GM12878 (cell line): Measurements from ENCODE around the gene PSMD3. TPM values are rescaled to one million over a fixed set of nuclear protein-coding genes. Genes with fewer than 3 reads are reported as not detected.

ENCODE experiments used
- ATAC-seq: fragments of 200-7000 bp; cut with Tn5 transposase; 3 replicates; pipeline ENCODE4 v1.9.1; 2020; ENCODE audit warnings: mild to moderate bottlenecking, moderate library complexity
- BruUV-seq: library from RNA; stranded (reverse); fragments of 400-500 nt; replicated peaks from 2 replicates; lab custom pipeline; 2021; lab: Mats Ljungman, UMichigan
- CTCF ChIA-PET: fragments of 300-600 bp; sonication (Branson Sonifier 250); formaldehyde crosslinking; extraction: SDS; loops from one replicate; lab custom pipeline; 2021; ENCODE audit warnings: inconsistent platforms; lab: Yijun Ruan, JAX
- POLR2A ChIA-PET: fragments of 350-600 bp; formaldehyde crosslinking; extraction: SDS; loops from one replicate; lab custom pipeline; 2021; ENCODE audit warnings: inconsistent platforms; lab: Charles Lee
- RAD21 ChIA-PET: fragments of 300-600 bp; sonication (Branson Sonifier 250); formaldehyde crosslinking; loops from one replicate; lab custom pipeline; 2023; ENCODE audit warnings: antibody characterized with exemption; ENCODE audit not compliant: unreplicated experiment; lab: Charles Lee
- SMC1A ChIA-PET: fragments of 300-600 bp; sonication (Branson Sonifier 250); formaldehyde crosslinking; loops from one replicate; lab custom pipeline; 2023; ENCODE audit not compliant: unreplicated experiment, uncharacterized antibody; lab: Charles Lee
- DNase-seq: peaks from one replicate; pipeline ENCODE4 v3.0.0-alpha.2; 2011; ENCODE audit warnings: low read depth, low spot score
- FAIRE-seq: peaks from 3 replicates; lab custom pipeline; 2011; peaks lifted over from hg19 to GRCh38; lab: Jason Lieb, UNC
- H2AFZ ChIP-seq: 2 replicates; pipeline ENCODE4 v1.6.0; 2011; ENCODE audit warnings: low read depth, low read length, control low read depth; ENCODE audit not compliant: control insufficient read depth
- H3K27ac ChIP-seq: 2 replicates; pipeline ENCODE4 v1.5.1; 2011; ENCODE audit warnings: control low read depth; ENCODE audit not compliant: control insufficient read depth, insufficient read depth
- H3K27me3 ChIP-seq, 2 experiments: replicated peaks in 1 of 2; 2 replicates each; pipeline versions ENCODE4 v1.6.0 to v1.6.1; 2011; ENCODE audit warnings: low read length in 1 of 2; ENCODE audit not compliant: control insufficient read depth in 2 of 2, insufficient read depth in 2 of 2
- H3K36me3 ChIP-seq, 2 experiments: 2 replicates each; pipeline ENCODE4 v1.5.1; 2011; ENCODE audit warnings: low read length in 1 of 2; ENCODE audit not compliant: control insufficient read depth in 2 of 2, insufficient read depth in 2 of 2
- H3K4me1 ChIP-seq: 2 replicates; pipeline ENCODE4 v1.6.1; 2011; ENCODE audit warnings: mild to moderate bottlenecking, low read length, moderate library complexity, mixed read lengths; ENCODE audit not compliant: control insufficient read depth, insufficient read depth
- H3K4me2 ChIP-seq: 2 replicates; pipeline ENCODE4 v1.6.0; 2011; ENCODE audit warnings: control low read depth; ENCODE audit not compliant: control insufficient read depth, insufficient read depth
- H3K4me3 ChIP-seq: fragments of 200-600 bp; sonication (generic); 2 replicates; pipeline ENCODE4 v1.5.1; 2016
- H3K79me2 ChIP-seq: 2 replicates; pipeline ENCODE4 v1.6.0; 2011; ENCODE audit warnings: low read length; ENCODE audit not compliant: control insufficient read depth, insufficient read depth
- H3K9ac ChIP-seq: 2 replicates; pipeline ENCODE4 v1.8.0; 2011; ENCODE audit warnings: low read length, control low read depth, mixed read lengths; ENCODE audit not compliant: control insufficient read depth, insufficient read depth
- H3K9me3 ChIP-seq: replicated peaks from 3 replicates; pipeline ENCODE4 v1.5.1; 2011; ENCODE audit warnings: mild to moderate bottlenecking, low read length; ENCODE audit not compliant: control insufficient read depth, insufficient read depth
- H4K20me1 ChIP-seq: 2 replicates; pipeline ENCODE4 v1.6.0; 2011; ENCODE audit not compliant: control insufficient read depth, insufficient read depth
- CHD4 ChIP-seq: fragments of 200-600 bp; sonication (generic); IDR thresholded peaks from 2 replicates; pipeline ENCODE4 v1.6.1; 2016; ENCODE audit warnings: mild to moderate bottlenecking
- CREM ChIP-seq: IDR thresholded peaks from 2 replicates; pipeline ENCODE4 v1.6.1; 2014; ENCODE audit warnings: antibody characterized with exemption, low read depth
- MLLT1 ChIP-seq: fragments of 450-650 bp; IDR thresholded peaks from 2 replicates; pipeline ENCODE4 v1.6.1; 2016; ENCODE audit warnings: mild to moderate bottlenecking
- POLR2A ChIP-seq: IDR thresholded peaks from 2 replicates; pipeline ENCODE4 v1.6.1; 2011; ENCODE audit warnings: low read depth, mild to moderate bottlenecking, low read length
- WGBS: methylation state at CpG from one replicate; pipeline ENCODE4 v1.1.6; 2016; ENCODE audit warnings: low lambda C conversion rate; ENCODE audit not compliant: insufficient replicate concordance, insufficient coverage; ENCODE audit errors: missing lambda C conversion rate; 5-methylcytosine and 5-hydroxymethylcytosine counted together
- in situ Hi-C: fragments of 300-500 bp; cut with MboI; formaldehyde crosslinking; loops from 9 replicates; pipeline ENCODE4 v1.14.3; 2018; ENCODE audit warnings: mixed read lengths
- intact Hi-C: fragments of 100-400 bp; cut with micrococcal nuclease; formaldehyde crosslinking; loops from one replicate; pipeline ENCODE4 v1.14.2; 2022; ENCODE audit not compliant: unreplicated experiment
- microRNA-seq: library from miRNA; unstranded; fragments of <30 nt; microRNA quantifications from one replicate; pipeline ENCODE4, GENCODE V29; 2018
- polyA plus RNA-seq, 11 experiments: library from polyadenylated mRNA; depleted of rRNA in 4 of 11; unstranded in 6 of 11; stranded (reverse) in 5 of 11; fragments of >200 nt; fragmentation: Nextera tagmentation in 4 of 11; fragmentation: Illumina TruSeq in 1 of 11; extraction: Ambion mirVana in 4 of 11; extraction: Trizol in 1 of 11; gene quantifications; 1 replicate in 1 of 11; 2 replicates in 10 of 11; pipeline versions ENCODE4 v1.2.1 to v1.2.3, GENCODE V29; 2011 to 2016; ENCODE audit warnings: inconsistent platforms in 2 of 11, missing spikeins in 2 of 11, low read depth in 1 of 11
- small RNA-seq: library from RNA; depleted of rRNA; stranded (forward); fragments of <200 nt; gene quantifications from one replicate; pipeline ENCODE3, GENCODE V24; 2014
- total RNA-seq, 4 experiments: library from RNA; depleted of rRNA in 3 of 4; stranded (reverse); fragments of >200 nt in 3 of 4; fragmentation: Illumina TruSeq in 1 of 4; extraction: Trizol in 1 of 4; gene quantifications; 2 replicates each; pipeline versions ENCODE4 v1.2.1 to v1.2.3, GENCODE V29; 2013 to 2021

The PSMD3 gene
- total and polyA plus RNA-seq, 10 of the 15 experiments (the other 5 are each of a cell fraction or from before 2014, with no cell fraction given) = 2.2 to 192 (median 129) TPM

- POLR2A ChIA-PET = interaction anchor here (1.0 kb wide), 1 partner anchor 13 kb away, joined by 3 read pairs; the partner anchor contains the start of gene MED24
- no peak overlapping the region for H3K4me3 ChIP-seq
- no peaks in the 10 kb centered on the region for H4K20me1 ChIP-seq
- no peak for ATAC-seq
- WGBS = 97% methylated on average over 2 of the region's 2 CpGs
- no peaks in the 10 kb centered on the region for H3K27me3 ChIP-seq
- CTCF ChIA-PET = interaction anchor here (0.9 to 2.6 kb wide), 6 partner anchors 13 to 128 kb away, joined by 3 to 9 read pairs (median 3); no protein-coding TSS in a partner anchor
- no peaks in the 10 kb centered on the region for H3K79me2 ChIP-seq
- no peak overlapping the region for H2AFZ ChIP-seq
- DNase-seq = no peak
- peaks cover 0 to 2% of the 10 kb centered on the region in 2 experiments; a peak in 1 of 4 replicates for H3K36me3 ChIP-seq
- H3K4me1 ChIP-seq = no peaks in the 10 kb centered on the region
- no peak overlapping the region for H3K27ac ChIP-seq
- no peak for FAIRE-seq
- SMC1A ChIA-PET = interaction anchor here (0.7 to 2.9 kb wide), 2 partner anchors 45 to 174 kb away, joined by 4 to 7 read pairs; no protein-coding TSS in a partner anchor
- TF ChIP-seq CREM = no peak
- TF ChIP-seq CHD4 = no peak
- no peak for TF ChIP-seq MLLT1
- TF ChIP-seq POLR2A = no peak
- intact Hi-C loops = no loop called here
- no TSS peak for BruUV-seq
- in situ Hi-C loops = no loop called here
- no peak overlapping the region for H3K9ac ChIP-seq
- no peak overlapping the region for H3K4me2 ChIP-seq
- RAD21 ChIA-PET = no interaction called here
- no peaks in the 10 kb centered on the region for H3K9me3 ChIP-seq
These were observed 60.6 kb downstream of the PSMD3 start for GRCh38 chr17:40041196-40041595.

Small RNAs within 50 kb of the gene (microRNA-seq; reads per million reads assigned to microRNA genes)
- gene MIR6884 = 0.75 reads per million

Small RNAs within 50 kb of the gene (small RNA-seq; reads per million reads assigned to genes)
- gene SNORD124 = 876 reads per million, percentile 100 among the genes with 10 or more reads in this experiment

Other genes starting within 250 kb of the PSMD3 start
Only the 7 nearest of the 15 such genes appear.
- gene GSDMB, start 62.2 kb upstream of the PSMD3 start, total RNA-seq (2014; rRNA removed) = 3.2 and 3.6 TPM in 2 replicates
- gene GSDMB, start 62.2 kb upstream of the PSMD3 start, total RNA-seq (2014; rRNA removed; fragmentation: Illumina TruSeq; extraction: Trizol) = 6.0 and 6.7 TPM in 2 replicates
- 5.7 and 6.3 TPM in 2 replicates for gene GSDMB, start 62.2 kb upstream of the PSMD3 start, total RNA-seq (2021)
- 13.0 and 13.1 TPM in 2 replicates for gene GSDMB, start 62.2 kb upstream of the PSMD3 start, polyA plus RNA-seq (2011; rRNA removed)
- gene GSDMB, start 62.2 kb upstream of the PSMD3 start, polyA plus RNA-seq (2014; fragmentation: Illumina TruSeq; extraction: Trizol) = 7.2 and 11.7 TPM in 2 replicates
- 1 to 10 TPM in 1 of 2 experiments, under 1 TPM in 1; 0.84 to 2.2 TPM for gene GSDMB, start 62.2 kb upstream of the PSMD3 start, polyA plus RNA-seq (2014; fragmentation: Nextera tagmentation; extraction: Ambion mirVana)
- 7.3 and 7.4 TPM in 2 replicates for gene GSDMB, start 62.2 kb upstream of the PSMD3 start, polyA plus RNA-seq (2014; rRNA removed)
- gene GSDMB, start 62.2 kb upstream of the PSMD3 start, polyA plus RNA-seq (2016; fragmentation: Nextera tagmentation; extraction: Ambion mirVana) = 1 to 10 TPM; 1.9 to 2.3 TPM
- 51.5 and 53.3 TPM in 2 replicates for gene ORMDL3, start 53.2 kb upstream of the PSMD3 start, total RNA-seq (2014; rRNA removed)
- 48.5 and 58.0 TPM in 2 replicates for gene ORMDL3, start 53.2 kb upstream of the PSMD3 start, total RNA-seq (2014; rRNA removed; fragmentation: Illumina TruSeq; extraction: Trizol)
- 49.4 and 56.0 TPM in 2 replicates for gene ORMDL3, start 53.2 kb upstream of the PSMD3 start, total RNA-seq (2021)
- 62.0 and 98.1 TPM in 2 replicates for gene ORMDL3, start 53.2 kb upstream of the PSMD3 start, polyA plus RNA-seq (2011; rRNA removed)
- 45.5 and 51.3 TPM in 2 replicates for gene ORMDL3, start 53.2 kb upstream of the PSMD3 start, polyA plus RNA-seq (2014; fragmentation: Illumina TruSeq; extraction: Trizol)
- gene ORMDL3, start 53.2 kb upstream of the PSMD3 start, polyA plus RNA-seq (2014; fragmentation: Nextera tagmentation; extraction: Ambion mirVana) = 10 to 100 TPM in 1 of 2 experiments, 1 to 10 TPM in 1; 8.8 to 21.1 TPM
- gene ORMDL3, start 53.2 kb upstream of the PSMD3 start, polyA plus RNA-seq (2014; rRNA removed) = 50.3 and 53.0 TPM in 2 replicates
- 10 to 100 TPM in 1 of 2 experiments, 1 to 10 TPM in 1; 9.6 to 12.5 TPM for gene ORMDL3, start 53.2 kb upstream of the PSMD3 start, polyA plus RNA-seq (2016; fragmentation: Nextera tagmentation; extraction: Ambion mirVana)
- not detected in 2 replicates for gene LRRC3C, start 53.1 kb upstream of the PSMD3 start, total RNA-seq (2014; rRNA removed)
- not detected in 2 replicates for gene LRRC3C, start 53.1 kb upstream of the PSMD3 start, total RNA-seq (2014; rRNA removed; fragmentation: Illumina TruSeq; extraction: Trizol)
- not detected in 2 replicates for gene LRRC3C, start 53.1 kb upstream of the PSMD3 start, total RNA-seq (2021)
- not detected in 2 replicates for gene LRRC3C, start 53.1 kb upstream of the PSMD3 start, polyA plus RNA-seq (2011; rRNA removed)
- gene LRRC3C, start 53.1 kb upstream of the PSMD3 start, polyA plus RNA-seq (2014; fragmentation: Illumina TruSeq; extraction: Trizol) = not detected in 2 replicates
- gene LRRC3C, start 53.1 kb upstream of the PSMD3 start, polyA plus RNA-seq (2014; fragmentation: Nextera tagmentation; extraction: Ambion mirVana) = not detected
- gene LRRC3C, start 53.1 kb upstream of the PSMD3 start, polyA plus RNA-seq (2014; rRNA removed) = 0.13 TPM in 1 of 2 replicates, not detected in the other
- not detected for gene LRRC3C, start 53.1 kb upstream of the PSMD3 start, polyA plus RNA-seq (2016; fragmentation: Nextera tagmentation; extraction: Ambion mirVana)
- gene GSDMA, start 17.8 kb upstream of the PSMD3 start, total RNA-seq (2014; rRNA removed) = not detected in 2 replicates
- gene GSDMA, start 17.8 kb upstream of the PSMD3 start, total RNA-seq (2014; rRNA removed; fragmentation: Illumina TruSeq; extraction: Trizol) = not detected in 2 replicates
- not detected in 2 replicates for gene GSDMA, start 17.8 kb upstream of the PSMD3 start, total RNA-seq (2021)
- 0.11 and 0.33 TPM in 2 replicates for gene GSDMA, start 17.8 kb upstream of the PSMD3 start, polyA plus RNA-seq (2011; rRNA removed)
- not detected in 2 replicates for gene GSDMA, start 17.8 kb upstream of the PSMD3 start, polyA plus RNA-seq (2014; fragmentation: Illumina TruSeq; extraction: Trizol)
- gene GSDMA, start 17.8 kb upstream of the PSMD3 start, polyA plus RNA-seq (2014; fragmentation: Nextera tagmentation; extraction: Ambion mirVana) = under 1 TPM in 1 of 2 experiments, not detected in 1; 0.04 TPM
- gene GSDMA, start 17.8 kb upstream of the PSMD3 start, polyA plus RNA-seq (2014; rRNA removed) = not detected in 2 replicates
- gene GSDMA, start 17.8 kb upstream of the PSMD3 start, polyA plus RNA-seq (2016; fragmentation: Nextera tagmentation; extraction: Ambion mirVana) = not detected
- gene CSF3, start 34.6 kb downstream of the PSMD3 start, total RNA-seq (2014; rRNA removed) = 0.16 TPM in 1 of 2 replicates, not detected in the other
- gene CSF3, start 34.6 kb downstream of the PSMD3 start, total RNA-seq (2014; rRNA removed; fragmentation: Illumina TruSeq; extraction: Trizol) = 0.09 TPM in 1 of 2 replicates, not detected in the other
- 0.28 TPM in 1 of 2 replicates, not detected in the other for gene CSF3, start 34.6 kb downstream of the PSMD3 start, total RNA-seq (2021)
- gene CSF3, start 34.6 kb downstream of the PSMD3 start, polyA plus RNA-seq (2011; rRNA removed) = not detected in 2 replicates
- gene CSF3, start 34.6 kb downstream of the PSMD3 start, polyA plus RNA-seq (2014; fragmentation: Illumina TruSeq; extraction: Trizol) = 0.10 TPM in 1 of 2 replicates, not detected in the other
- gene CSF3, start 34.6 kb downstream of the PSMD3 start, polyA plus RNA-seq (2014; fragmentation: Nextera tagmentation; extraction: Ambion mirVana) = under 1 TPM in 1 of 2 experiments, not detected in 1; 0.09 TPM
- 0.23 and 0.36 TPM in 2 replicates for gene CSF3, start 34.6 kb downstream of the PSMD3 start, polyA plus RNA-seq (2014; rRNA removed)
- under 1 TPM in 1 of 2 experiments, not detected in 1; 0.12 TPM for gene CSF3, start 34.6 kb downstream of the PSMD3 start, polyA plus RNA-seq (2016; fragmentation: Nextera tagmentation; extraction: Ambion mirVana)
- gene MED24, start 73.6 kb downstream of the PSMD3 start, total RNA-seq (2014; rRNA removed) = 33.5 and 40.6 TPM in 2 replicates
- 32.8 and 35.3 TPM in 2 replicates for gene MED24, start 73.6 kb downstream of the PSMD3 start, total RNA-seq (2014; rRNA removed; fragmentation: Illumina TruSeq; extraction: Trizol)
- 74.1 and 84.7 TPM in 2 replicates for gene MED24, start 73.6 kb downstream of the PSMD3 start, total RNA-seq (2021)
- gene MED24, start 73.6 kb downstream of the PSMD3 start, polyA plus RNA-seq (2011; rRNA removed) = 31.1 and 74.8 TPM in 2 replicates
- 77.0 and 85.1 TPM in 2 replicates for gene MED24, start 73.6 kb downstream of the PSMD3 start, polyA plus RNA-seq (2014; fragmentation: Illumina TruSeq; extraction: Trizol)
- gene MED24, start 73.6 kb downstream of the PSMD3 start, polyA plus RNA-seq (2014; fragmentation: Nextera tagmentation; extraction: Ambion mirVana) = 10 to 100 TPM in 1 of 2 experiments, 1 to 10 TPM in 1; 5.4 to 10.3 TPM
- gene MED24, start 73.6 kb downstream of the PSMD3 start, polyA plus RNA-seq (2014; rRNA removed) = 58.6 and 75.5 TPM in 2 replicates
- 10 to 100 TPM; 89.9 to 97.4 TPM for gene MED24, start 73.6 kb downstream of the PSMD3 start, polyA plus RNA-seq (2016; fragmentation: Nextera tagmentation; extraction: Ambion mirVana)
- gene THRA, start 82.2 kb downstream of the PSMD3 start, total RNA-seq (2014; rRNA removed) = 0.65 and 0.68 TPM in 2 replicates
- 0.63 and 0.64 TPM in 2 replicates for gene THRA, start 82.2 kb downstream of the PSMD3 start, total RNA-seq (2014; rRNA removed; fragmentation: Illumina TruSeq; extraction: Trizol)
- gene THRA, start 82.2 kb downstream of the PSMD3 start, total RNA-seq (2021) = 1.5 and 2.0 TPM in 2 replicates
- gene THRA, start 82.2 kb downstream of the PSMD3 start, polyA plus RNA-seq (2011; rRNA removed) = 0.81 and 1.1 TPM in 2 replicates
- gene THRA, start 82.2 kb downstream of the PSMD3 start, polyA plus RNA-seq (2014; fragmentation: Illumina TruSeq; extraction: Trizol) = 1.0 and 1.2 TPM in 2 replicates
- under 1 TPM; 0.03 to 0.07 TPM for gene THRA, start 82.2 kb downstream of the PSMD3 start, polyA plus RNA-seq (2014; fragmentation: Nextera tagmentation; extraction: Ambion mirVana)
- 0.64 and 0.81 TPM in 2 replicates for gene THRA, start 82.2 kb downstream of the PSMD3 start, polyA plus RNA-seq (2014; rRNA removed)
- under 1 TPM; 0.07 to 0.64 TPM for gene THRA, start 82.2 kb downstream of the PSMD3 start, polyA plus RNA-seq (2016; fragmentation: Nextera tagmentation; extraction: Ambion mirVana)